ENCODE data around the gene PARG.
"Not testable (repeated sequence)": the region's sequence is repeated elsewhere in the genome, so short reads cannot be mapped to it uniquely, and the experiment has no call there.

PARG gene

GRCh38 chr10:49831352-49832035, 110.3 kb downstream of the PARG start:
- DNase-seq (ENCODE audit: low read depth in 3 of 3, low spot score in 1 of 3), result no peak

GRCh38 chr10:49830846-49831245, 111.0 kb downstream of the PARG start:
- DNase-seq (ENCODE audit: low read depth in 3 of 3, low spot score in 1 of 3), result no peak

DNA sequence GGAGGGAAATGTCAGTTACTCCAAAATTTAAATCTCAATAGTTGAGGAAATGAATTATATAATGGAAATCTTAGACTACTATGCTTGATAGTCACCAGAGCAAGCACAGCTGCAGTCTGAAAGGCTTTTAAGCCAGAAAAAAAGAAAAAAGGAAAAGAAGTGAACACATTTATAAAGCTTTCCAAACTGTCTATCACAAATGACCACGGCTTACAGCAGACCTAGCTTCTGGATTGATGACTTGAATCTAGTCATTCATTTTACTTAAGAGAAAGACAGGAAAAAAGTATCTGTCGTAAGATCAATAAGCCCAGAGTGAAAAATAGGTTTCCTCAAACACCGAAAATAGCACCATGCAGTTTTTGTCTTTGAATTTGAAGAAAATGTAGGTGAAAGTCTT, 111.8 kb downstream of the PARG start:
- no peak for DNase-seq (ENCODE audit: low read depth in 3 of 3, low spot score in 1 of 3)

DNA sequence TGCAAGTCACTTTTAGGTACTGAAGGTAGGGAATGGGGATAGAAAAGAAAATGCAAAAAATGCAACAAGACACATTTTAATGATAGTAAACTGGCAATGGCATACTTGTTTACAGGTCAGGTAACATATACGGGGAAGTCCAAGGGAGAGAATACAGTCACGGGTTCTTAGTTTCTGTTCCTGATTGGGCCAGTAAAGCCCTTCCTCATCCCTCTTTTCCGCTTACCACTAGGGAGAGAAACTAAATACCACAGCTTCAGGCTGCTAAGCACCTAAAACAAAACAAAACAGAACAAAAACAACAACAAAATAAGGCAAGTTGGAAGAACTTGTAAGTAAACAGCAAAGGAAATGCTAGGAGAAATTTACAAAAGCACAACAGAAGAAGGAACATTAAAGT, 114.5 kb downstream of the PARG start:
- DNase-seq (ENCODE audit: low read depth in 3 of 3, low spot score in 1 of 3), result no peak

- DNase-seq (ENCODE audit: low read depth in 3 of 3, low spot score in 1 of 3), result no peak
Observed at GRCh38 chr10:49819234-49819958, 122.4 kb downstream of the PARG start.

GRCh38 chr10:49817845-49818244, 124.0 kb downstream of the PARG start:
- no peak for DNase-seq (ENCODE audit: low read depth in 3 of 3, low spot score in 1 of 3)

- no peak for DNase-seq (ENCODE audit: low read depth in 3 of 3, low spot score in 1 of 3)
Observed at GRCh38 chr10:49803988-49804387, 137.8 kb downstream of the PARG start.

GRCh38 chr10:49798275-49798674, 143.6 kb downstream of the PARG start:
- DNase-seq (ENCODE audit: low read depth in 3 of 3, low spot score in 1 of 3), result no peak

DNA sequence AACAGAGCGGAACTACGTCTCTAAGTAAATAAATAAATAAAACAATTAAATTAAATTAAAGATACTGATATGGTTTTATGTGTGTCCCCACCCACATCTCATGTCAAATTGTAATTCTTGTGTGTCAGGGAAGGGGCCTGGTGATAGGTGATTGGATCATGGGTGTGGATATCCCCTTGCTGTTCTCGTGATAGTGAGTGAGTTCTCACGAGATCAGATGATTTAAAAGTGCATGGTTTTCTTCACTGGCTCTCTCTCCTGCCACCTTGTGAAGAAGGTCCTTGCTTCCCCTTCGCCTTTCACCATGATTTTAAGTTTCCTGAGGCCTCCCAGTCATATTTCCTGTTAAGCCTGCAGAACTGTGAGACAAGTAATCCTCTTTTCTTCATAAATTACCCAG, 150.7 kb downstream of the PARG start:
- DNase-seq (ENCODE audit: low read depth in 3 of 3, low spot score in 1 of 3), result no peak

- no peak for DNase-seq (ENCODE audit: low read depth in 3 of 3, low spot score in 1 of 3)
Observed at GRCh38 chr10:49784681-49785080, 157.1 kb downstream of the PARG start.

DNA sequence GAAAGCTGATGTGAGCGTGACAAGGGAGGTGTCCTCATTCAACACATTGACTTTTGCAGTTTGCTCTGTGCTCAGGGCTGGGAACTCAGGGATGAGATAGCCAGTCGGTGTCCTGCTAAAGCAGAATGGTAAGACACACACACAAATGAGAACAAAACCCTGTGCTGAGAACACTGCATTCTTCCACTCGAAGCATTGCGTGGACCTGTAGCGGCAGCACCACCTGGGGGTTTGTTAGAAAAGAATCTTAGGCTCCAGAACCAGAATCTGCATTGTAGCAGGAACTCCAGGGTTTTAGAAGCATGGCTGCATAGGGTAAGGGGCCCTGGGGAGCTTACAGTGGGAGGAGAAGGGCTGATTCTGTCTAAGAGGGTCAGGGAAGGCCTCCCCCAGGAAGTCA, 158.2 kb downstream of the PARG start:
- no peak for DNase-seq (ENCODE audit: low read depth in 3 of 3, low spot score in 1 of 3)

- no peak for DNase-seq (ENCODE audit: low read depth in 3 of 3, low spot score in 1 of 3)
Observed at GRCh38 chr10:49781247-49781646, 160.6 kb downstream of the PARG start.

- no peak for DNase-seq (ENCODE audit: low read depth in 3 of 3, low spot score in 1 of 3)
Observed at GRCh38 chr10:49778197-49778596, 163.6 kb downstream of the PARG start.

- no peak for DNase-seq (ENCODE audit: low read depth in 3 of 3, low spot score in 1 of 3)
Observed at GRCh38 chr10:49776851-49777250, 165.0 kb downstream of the PARG start.

GRCh38 chr10:49775014-49775413, 166.8 kb downstream of the PARG start:
- no peak for DNase-seq (ENCODE audit: low read depth in 3 of 3, low spot score in 1 of 3)

- not testable (repeated sequence) for DNase-seq (ENCODE audit: low read depth in 3 of 3, low spot score in 1 of 3)
Observed at GRCh38 chr10:49772944-49773343, 168.9 kb downstream of the PARG start.

DNA sequence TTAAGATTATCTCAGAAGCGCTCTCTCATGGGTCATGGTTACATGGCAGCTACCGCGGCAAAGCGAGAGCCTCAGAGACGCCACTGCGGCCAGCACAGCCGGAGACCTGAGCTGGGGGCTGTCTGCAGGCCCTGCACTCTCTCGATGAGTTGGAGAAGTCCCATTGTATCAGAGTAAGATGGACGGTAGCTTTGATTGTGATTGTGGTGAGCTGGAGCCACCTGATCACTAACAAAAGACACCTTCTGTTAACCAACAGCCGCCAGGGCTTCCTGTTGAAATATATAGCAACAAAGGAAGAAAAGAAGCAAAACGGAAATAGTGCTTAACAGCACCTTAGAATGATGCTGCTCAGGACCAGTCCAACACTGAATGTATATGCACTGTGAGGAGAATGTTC, 170.8 kb downstream of the PARG start:
- DNase-seq (ENCODE audit: low read depth in 3 of 3, low spot score in 1 of 3), result not testable (repeated sequence)

- DNase-seq (ENCODE audit: low read depth in 3 of 3, low spot score in 1 of 3), result no peak
Observed at GRCh38 chr10:49769692-49770091, 172.1 kb downstream of the PARG start.

GRCh38 chr10:49768731-49769130, 173.1 kb downstream of the PARG start:
- no peak for DNase-seq (ENCODE audit: low read depth in 3 of 3, low spot score in 1 of 3)

DNA sequence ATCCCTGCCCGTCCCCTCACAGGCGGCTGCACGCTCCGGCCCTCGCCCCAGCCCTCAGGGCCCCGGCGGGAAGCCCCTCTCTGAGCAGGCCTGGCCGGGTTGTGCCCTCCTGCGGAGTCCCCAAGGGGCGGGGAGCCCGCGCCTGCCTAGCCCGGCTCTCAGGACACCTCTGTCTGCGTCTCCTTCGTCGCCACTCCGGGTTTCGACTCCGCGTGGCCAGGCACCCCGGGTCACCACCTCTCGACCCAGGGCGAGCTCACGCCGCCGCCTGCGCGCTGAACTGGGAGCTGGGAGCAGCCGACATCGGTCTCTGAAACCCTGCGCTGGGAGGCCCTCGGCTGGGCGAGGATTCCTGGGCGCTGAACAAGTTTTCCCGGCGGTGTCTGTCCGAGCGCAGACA, 173.5 kb downstream of the PARG start:
- DNase-seq (ENCODE audit: low read depth in 3 of 3, low spot score in 1 of 3), result no peak
